Peyer's patch (tissue), 4 donors: ENCODE measurements around the gene PUSL1. TPM values are rescaled to one million over a fixed set of nuclear protein-coding genes. Genes with fewer than 3 reads are reported as not detected.

Experiments
- DNase-seq, 3 donors: peaks; one replicate each; pipeline ENCODE4 v3.0.0-alpha.2; 2017 to 2019
- H3K27ac ChIP-seq, 4 donors: fragments of 200-600 bp; sonication (generic); one replicate each; pipeline ENCODE4 v1.5.1; 2016 to 2019
- H3K27me3 ChIP-seq, 2 donors: fragments of 200-600 bp; sonication (generic); one replicate each; pipeline ENCODE4 v1.5.1; 2019
- H3K36me3 ChIP-seq, 3 donors: fragments of 200-600 bp; sonication (generic); one replicate each; pipeline ENCODE4 v1.5.1; 2016 to 2019
- H3K4me1 ChIP-seq, 4 donors: fragments of 200-600 bp; sonication (generic); one replicate each; pipeline ENCODE4 v1.5.1; 2016 to 2019
- H3K4me3 ChIP-seq, 4 donors: fragments of 200-600 bp; sonication (generic); 1 replicate in 3 of 4; 2 replicates in 1 of 4; pipeline ENCODE4 v1.5.1; 2016 to 2019; ENCODE audit warnings: mild to moderate bottlenecking in 1 of 4
- H3K9me3 ChIP-seq, 4 donors: fragments of 200-600 bp; sonication (generic); one replicate each; pipeline ENCODE4 v1.5.1; 2016 to 2019; ENCODE audit warnings: mild to moderate bottlenecking in 1 of 4
- CTCF ChIP-seq, 6 experiments: fragments of 450-650 bp in 4 of 6; fragments of 200-600 bp in 2 of 6; sonication (generic) in 1 of 6; IDR thresholded peaks; one replicate each; pipeline ENCODE4 v1.5.1; 2017 to 2019; ENCODE audit warnings: antibody characterized with exemption in 6 of 6, mild to moderate bottlenecking in 3 of 6, moderate library complexity in 1 of 6
- POLR2A ChIP-seq, 2 donors: fragments of 450-650 bp; IDR thresholded peaks; one replicate each; pipeline ENCODE4 v1.5.1; 2017; ENCODE audit warnings: antibody characterized with exemption in 2 of 2, mild to moderate bottlenecking in 2 of 2, moderate library complexity in 2 of 2
- total RNA-seq, 4 donors: library from RNA; depleted of rRNA; stranded (reverse); fragments of >200 nt; gene quantifications; one replicate each; pipeline ENCODE4 v1.1.0, GENCODE V29; 2016

Gene PUSL1
- total RNA-seq, 4 donors from 2014 or later = 12.4 to 38.9 (median 24.4) TPM

- H3K4me3 ChIP-seq = no peak overlapping the region
- peaks cover 0 to 19% (median 0%) of the 10 kb centered on the region in 3 donors for H3K36me3 ChIP-seq
- TF ChIP-seq CTCF (IDR thresholded peaks at IDR 0.05) = peak in 1 of 6 experiments; percentile 1
- no peak for TF ChIP-seq POLR2A (IDR thresholded peaks at IDR 0.05)
- peaks cover 5 to 21% (median 11%) of the 10 kb centered on the region in 4 donors for H3K4me1 ChIP-seq
- H3K27me3 ChIP-seq = no peaks in the 10 kb centered on the region
- no peak for DNase-seq
- H3K27ac ChIP-seq = no peak overlapping the region
- no peaks in the 10 kb centered on the region for H3K9me3 ChIP-seq
These were observed 8.1 kb upstream of the PUSL1 start for GRCh38 chr1:1300352-1300739.

- no peaks in the 10 kb centered on the region for H3K27me3 ChIP-seq
- no peak overlapping the region for H3K4me3 ChIP-seq
- H3K27ac ChIP-seq = no peak overlapping the region
- peaks cover 12 to 37% (median 27%) of the 10 kb centered on the region in 4 donors for H3K4me1 ChIP-seq
- no peak for DNase-seq
- no peaks in the 10 kb centered on the region for H3K9me3 ChIP-seq
- peak in 2 of 6 experiments; percentile 17 to 29 for TF ChIP-seq CTCF (IDR thresholded peaks at IDR 0.05)
- TF ChIP-seq POLR2A (IDR thresholded peaks at IDR 0.05) = no peak
- peaks cover 0 to 5% (median 0%) of the 10 kb centered on the region in 3 donors for H3K36me3 ChIP-seq
These were observed 6.4 kb upstream of the PUSL1 start for GRCh38 chr1:1302006-1302430.

- peaks cover 0 to 2% (median 0%) of the 10 kb centered on the region in 3 donors for H3K36me3 ChIP-seq
- H3K9me3 ChIP-seq = no peaks in the 10 kb centered on the region
- peaks cover 12 to 39% (median 30%) of the 10 kb centered on the region in 4 donors for H3K4me1 ChIP-seq
- TF ChIP-seq CTCF (IDR thresholded peaks at IDR 0.05) = no peak
- no peaks in the 10 kb centered on the region for H3K27me3 ChIP-seq
- H3K4me3 ChIP-seq = no peak overlapping the region
- no peak for DNase-seq
- H3K27ac ChIP-seq = no peak overlapping the region
These were observed 5.4 kb upstream of the PUSL1 start for GRCh38 chr1:1302951-1303509.

- Histone ChIP-seq H3K27ac (peak overlapping the region in 2 of 4 donors; percentile 9 to 74), H3K4me3 (no peak overlapping the region)
These were observed 4.7 kb upstream of the PUSL1 start for GRCh38 chr1:1303736-1304135.

More at GRCh38 chr1:1303736-1304135, 4.7 kb upstream of the PUSL1 start:
- no peak for TF ChIP-seq CTCF (IDR thresholded peaks at IDR 0.05)
- TF ChIP-seq POLR2A (IDR thresholded peaks at IDR 0.05) = no peak
- Histone ChIP-seq H3K9me3 (no peaks in the 10 kb centered on the region), H3K36me3 (no peaks in the 10 kb centered on the region), H3K4me1 (peaks cover 12 to 39% (median 30%) of the 10 kb centered on the region in 4 donors), H3K27me3 (no peaks in the 10 kb centered on the region)
- no peak for DNase-seq
